Retinal pigment epithelial cell (primary cell): ENCODE measurements around the gene FBXL7.

Experiments used
- DNase-seq: peaks from one replicate; pipeline ENCODE4 v3.0.0-alpha.2; 2010; ENCODE audit warnings: low read depth
- H3K4me3 ChIP-seq: 2 replicates; pipeline ENCODE4 v1.5.1; 2011; ENCODE audit warnings: mild to moderate bottlenecking, low read length, control low read depth, moderate library complexity
- CTCF ChIP-seq: conservative IDR thresholded peaks from 2 replicates; pipeline ENCODE4 v1.5.1; 2011; ENCODE audit warnings: low read depth, low read length, control low read depth, inconsistent platforms

FBXL7 gene

GRCh38 chr5:15835514-15835913 lies 335.5 kb downstream of the FBXL7 start:
- no peak overlapping the region for H3K4me3 ChIP-seq
- no peak for DNase-seq
- no peak for TF ChIP-seq CTCF

GRCh38 chr5:15837551-15838289 lies 337.7 kb downstream of the FBXL7 start:
- H3K4me3 ChIP-seq: no peak overlapping the region
- no peak for DNase-seq
- TF ChIP-seq CTCF: no peak

GRCh38 chr5:15844253-15844652 lies 344.3 kb downstream of the FBXL7 start:
- H3K4me3 ChIP-seq: no peak overlapping the region
- TF ChIP-seq CTCF: no peak
- DNase-seq: no peak

GRCh38 chr5:15844871-15845270 lies 344.9 kb downstream of the FBXL7 start:
- DNase-seq: no peak
- TF ChIP-seq CTCF: no peak
- H3K4me3 ChIP-seq: no peak overlapping the region

GRCh38 chr5:15850536-15850935 lies 350.6 kb downstream of the FBXL7 start:
- DNase-seq: no peak
- no peak overlapping the region for H3K4me3 ChIP-seq
- no peak for TF ChIP-seq CTCF

GRCh38 chr5:15850939-15851341 lies 351.0 kb downstream of the FBXL7 start:
- no peak overlapping the region for H3K4me3 ChIP-seq
- TF ChIP-seq CTCF: no peak
- DNase-seq: no peak

GRCh38 chr5:15852217-15852616 lies 352.2 kb downstream of the FBXL7 start:
- no peak overlapping the region for H3K4me3 ChIP-seq
- TF ChIP-seq CTCF: no peak
- DNase-seq: no peak
